Measurements from ENCODE around the gene LAMA2. TPM values are rescaled to one million over a fixed set of nuclear protein-coding genes. Genes with fewer than 3 reads are reported as not detected.

LAMA2 gene
- total RNA-seq, 2 experiments from 2014 or later: 0.02 TPM; not detected in 1

DNA sequence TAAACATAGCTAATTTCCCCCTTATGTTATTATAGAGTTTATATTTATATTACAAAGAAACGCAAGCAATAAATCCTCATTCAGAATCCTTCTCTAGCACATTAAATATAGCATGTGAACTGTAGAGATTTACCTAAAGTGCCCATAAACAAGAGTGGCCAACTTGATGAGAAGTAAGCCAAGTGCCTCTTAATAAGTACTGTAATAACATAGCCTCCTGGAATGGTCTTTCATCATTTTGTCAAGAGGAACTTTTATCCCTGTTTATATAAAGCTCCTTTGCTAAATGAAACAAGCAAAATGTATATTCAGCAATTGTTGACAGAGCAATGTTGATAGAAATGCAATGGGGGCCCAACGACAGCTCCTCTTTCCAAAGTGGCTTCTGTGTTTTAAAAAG, 632.1 kb downstream of the LAMA2 start:
- no peaks in the 10 kb centered on the region for H3K36me3 Mint-ChIP-seq
- no peak overlapping the region for H3K4me3 Mint-ChIP-seq
- ATAC-seq (no peak), DNase-seq (no peak)
- no peaks in the 10 kb centered on the region for H3K4me1 Mint-ChIP-seq
- no peak overlapping the region for H3K27ac Mint-ChIP-seq
- H3K27me3 Mint-ChIP-seq: no peaks in the 10 kb centered on the region
- CTCF ChIA-PET: interaction anchor here (0.8 kb wide), 1 partner anchor 295 kb away, joined by 3 read pairs; no protein-coding TSS in a partner anchor
- no peaks in the 10 kb centered on the region for H3K9me3 Mint-ChIP-seq (ENCODE audit: low read depth)

DNA sequence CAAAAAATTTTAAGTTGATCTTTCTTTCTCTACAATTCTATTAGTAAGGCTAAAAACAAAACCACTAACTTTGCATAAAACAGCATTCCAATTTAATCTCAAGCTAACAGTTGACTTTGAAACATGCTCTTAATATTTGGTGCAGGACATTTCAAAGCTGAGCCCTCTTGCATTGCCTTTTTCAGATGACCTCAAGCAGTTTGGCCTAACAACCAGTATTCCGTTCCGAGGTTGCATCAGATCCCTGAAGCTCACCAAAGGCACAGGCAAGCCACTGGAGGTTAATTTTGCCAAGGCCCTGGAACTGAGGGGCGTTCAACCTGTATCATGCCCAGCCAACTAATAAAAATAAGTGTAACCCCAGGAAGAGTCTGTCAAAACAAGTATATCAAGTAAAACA, 633.1 kb downstream of the LAMA2 start:
- Mint-ChIP-seq H3K36me3 (no peaks in the 10 kb centered on the region), H3K4me3 (no peak overlapping the region), H3K27me3 (no peaks in the 10 kb centered on the region), H3K27ac (no peak overlapping the region), H3K4me1 (no peaks in the 10 kb centered on the region), H3K9me3 (ENCODE audit: low read depth) (no peaks in the 10 kb centered on the region)
- CTCF ChIA-PET: no interaction called here
- ATAC-seq (no peak), DNase-seq (no peak)

DNA sequence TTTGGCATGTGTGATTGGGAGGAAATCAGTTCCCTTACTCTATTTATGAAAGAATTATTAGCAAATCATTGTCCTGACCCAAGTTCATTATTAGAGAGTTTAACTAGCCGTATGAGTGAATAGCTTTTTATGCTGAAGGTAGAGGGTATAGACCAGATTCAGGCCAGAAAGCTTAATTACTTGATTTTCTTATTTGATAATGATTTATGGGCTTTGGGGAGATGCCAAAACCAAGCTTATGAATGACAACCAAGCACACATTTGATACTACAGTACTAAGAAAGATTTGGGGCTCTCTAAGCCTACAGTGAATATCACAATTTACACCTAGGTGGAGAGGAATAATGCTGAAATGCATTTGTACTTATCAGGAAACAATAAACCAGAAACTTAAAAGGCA, 633.8 kb downstream of the LAMA2 start:
- Mint-ChIP-seq H3K27me3 (no peaks in the 10 kb centered on the region), H3K36me3 (no peaks in the 10 kb centered on the region), H3K4me3 (no peak overlapping the region), H3K27ac (no peak overlapping the region), H3K4me1 (no peaks in the 10 kb centered on the region), H3K9me3 (ENCODE audit: low read depth) (no peaks in the 10 kb centered on the region)
- CTCF ChIA-PET: interaction anchor here (1.0 to 1.2 kb wide), 2 partner anchors 17 to 19 kb away, joined by 3 to 5 read pairs; no protein-coding TSS in a partner anchor
- ATAC-seq (no peak), DNase-seq (no peak)

DNA sequence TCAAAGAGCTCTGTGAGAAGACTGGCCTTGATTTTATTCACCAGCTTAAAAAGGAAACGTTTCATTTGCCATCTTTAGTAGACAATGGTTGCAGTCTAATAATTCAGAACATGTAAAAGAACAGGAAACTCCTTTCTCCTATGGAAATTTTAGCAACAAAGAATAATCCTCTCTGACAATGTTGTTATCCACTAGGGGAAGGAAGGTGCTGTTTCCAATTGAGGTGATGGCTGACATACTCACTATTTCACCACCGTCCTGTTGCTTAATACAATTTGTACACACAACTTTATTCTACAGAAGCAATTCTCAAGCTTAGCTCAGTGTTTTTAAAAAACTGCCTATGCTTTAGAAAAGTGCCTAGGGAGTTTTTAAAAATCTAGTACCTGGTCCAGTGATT, 634.4 kb downstream of the LAMA2 start:
- Mint-ChIP-seq H3K27ac (no peak overlapping the region), H3K27me3 (no peaks in the 10 kb centered on the region), H3K36me3 (no peaks in the 10 kb centered on the region), H3K9me3 (ENCODE audit: low read depth) (no peaks in the 10 kb centered on the region), H3K4me1 (no peaks in the 10 kb centered on the region), H3K4me3 (no peak overlapping the region)
- ATAC-seq (no peak), DNase-seq (no peak)
- CTCF ChIA-PET: interaction anchor here (1.0 to 1.2 kb wide), 2 partner anchors 18 to 20 kb away, joined by 3 to 5 read pairs; no protein-coding TSS in a partner anchor

DNA sequence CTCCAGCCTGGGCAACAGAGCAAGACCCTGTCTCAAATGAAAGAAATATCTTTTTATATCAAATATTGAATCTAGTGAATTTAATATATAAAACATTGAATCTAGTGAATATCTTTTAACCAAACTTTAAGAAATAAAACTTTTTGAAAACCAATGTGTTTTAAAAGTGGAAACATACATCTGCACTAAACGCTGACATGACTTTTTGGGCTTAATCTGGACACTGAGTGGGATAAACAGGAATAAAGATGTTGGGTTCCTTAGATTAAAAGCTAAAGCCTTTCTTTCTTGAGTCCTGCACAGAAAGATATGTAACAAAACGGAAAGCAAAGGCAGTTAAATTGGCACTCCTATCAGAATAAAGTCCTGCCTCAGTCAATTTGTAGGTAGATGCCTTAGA, 636.8 kb downstream of the LAMA2 start:
- Mint-ChIP-seq H3K36me3 (no peaks in the 10 kb centered on the region), H3K27ac (no peak overlapping the region)
- CTCF ChIA-PET: interaction anchor here (1.3 kb wide), 1 partner anchor 18 kb away, joined by 3 read pairs; no protein-coding TSS in a partner anchor

DNA sequence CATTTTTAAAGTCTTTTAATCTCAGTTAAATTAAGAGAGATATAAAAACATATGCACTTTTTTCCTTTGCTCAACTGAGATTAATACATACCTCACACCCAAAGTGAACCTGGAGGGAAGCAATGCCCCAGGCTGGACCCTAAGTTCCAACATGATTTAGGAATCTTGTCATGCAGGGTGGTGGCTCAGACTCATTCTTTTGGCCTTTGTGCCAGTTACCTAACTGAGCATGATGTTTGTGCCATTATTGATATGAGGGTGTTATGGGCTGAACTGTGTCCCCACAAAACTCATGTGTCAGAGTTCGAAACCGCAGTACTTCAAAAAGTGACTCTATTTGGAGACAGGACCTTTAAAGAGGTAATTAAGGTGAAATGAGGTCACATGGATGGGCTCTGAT, 639.0 kb downstream of the LAMA2 start:
- H3K36me3 Mint-ChIP-seq: no peaks in the 10 kb centered on the region
- no peak for DNase-seq
- no peak overlapping the region for H3K27ac Mint-ChIP-seq

More for the DNA sequence above, 636.8 kb downstream of the LAMA2 start:
- ATAC-seq (no peak), DNase-seq (no peak)
- Mint-ChIP-seq H3K27me3 (no peaks in the 10 kb centered on the region), H3K4me3 (no peak overlapping the region), H3K9me3 (ENCODE audit: low read depth) (no peaks in the 10 kb centered on the region), H3K4me1 (no peaks in the 10 kb centered on the region)

DNA sequence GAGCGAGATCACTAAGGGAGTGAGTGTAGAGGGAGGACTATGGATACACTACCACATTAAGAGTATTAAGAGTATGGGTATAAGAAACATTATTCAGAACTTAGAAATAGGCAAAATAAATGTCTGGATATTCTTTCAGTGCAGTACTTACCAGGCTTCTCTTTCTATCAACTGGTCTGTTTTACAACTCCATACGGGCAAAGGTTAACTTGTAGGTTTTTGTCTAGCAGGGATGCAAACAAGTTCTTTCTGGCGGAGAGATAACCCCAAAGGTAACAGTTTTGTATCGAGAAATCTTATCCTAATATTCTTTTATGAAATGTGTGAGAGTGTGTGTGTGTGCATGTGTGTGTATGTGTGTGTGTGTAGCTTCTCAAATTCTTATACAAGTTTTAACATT, 640.9 kb downstream of the LAMA2 start:
- ATAC-seq (no peak), DNase-seq (no peak)
- CTCF ChIA-PET: no interaction called here
- Mint-ChIP-seq H3K9me3 (ENCODE audit: low read depth) (no peaks in the 10 kb centered on the region), H3K27me3 (no peaks in the 10 kb centered on the region), H3K4me3 (no peak overlapping the region), H3K4me1 (no peaks in the 10 kb centered on the region), H3K27ac (no peak overlapping the region), H3K36me3 (no peaks in the 10 kb centered on the region)

More for the DNA sequence above, 639.0 kb downstream of the LAMA2 start:
- no peak for ATAC-seq
- H3K4me1 Mint-ChIP-seq: no peaks in the 10 kb centered on the region
- H3K4me3 Mint-ChIP-seq: no peak overlapping the region
- CTCF ChIA-PET: no interaction called here
- H3K9me3 Mint-ChIP-seq (ENCODE audit: low read depth): no peaks in the 10 kb centered on the region
- no peaks in the 10 kb centered on the region for H3K27me3 Mint-ChIP-seq

DNA sequence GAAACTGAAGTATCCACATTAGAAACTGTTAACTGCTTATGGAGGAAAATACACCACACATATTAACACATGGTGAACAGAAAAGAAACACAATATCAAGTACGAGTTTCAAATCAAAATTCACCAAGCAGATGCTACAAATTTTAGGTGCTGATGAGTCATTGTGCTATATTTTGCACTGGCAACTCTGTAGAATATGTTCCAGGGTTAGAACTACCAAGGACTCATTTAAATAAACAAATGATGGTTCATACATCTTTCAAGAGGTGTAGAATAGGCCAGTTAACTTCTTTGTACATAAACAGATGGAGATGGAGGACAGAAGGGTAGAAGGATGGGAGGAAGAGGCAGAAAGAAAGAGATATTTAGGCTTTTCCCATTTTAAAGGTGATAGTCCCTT, 642.1 kb downstream of the LAMA2 start:
- Mint-ChIP-seq H3K27me3 (no peaks in the 10 kb centered on the region), H3K36me3 (no peaks in the 10 kb centered on the region), H3K9me3 (ENCODE audit: low read depth) (no peaks in the 10 kb centered on the region), H3K27ac (no peak overlapping the region), H3K4me3 (no peak overlapping the region), H3K4me1 (no peaks in the 10 kb centered on the region)
- no peak for DNase-seq
- CTCF ChIA-PET: no interaction called here
- ATAC-seq: no peak

DNA sequence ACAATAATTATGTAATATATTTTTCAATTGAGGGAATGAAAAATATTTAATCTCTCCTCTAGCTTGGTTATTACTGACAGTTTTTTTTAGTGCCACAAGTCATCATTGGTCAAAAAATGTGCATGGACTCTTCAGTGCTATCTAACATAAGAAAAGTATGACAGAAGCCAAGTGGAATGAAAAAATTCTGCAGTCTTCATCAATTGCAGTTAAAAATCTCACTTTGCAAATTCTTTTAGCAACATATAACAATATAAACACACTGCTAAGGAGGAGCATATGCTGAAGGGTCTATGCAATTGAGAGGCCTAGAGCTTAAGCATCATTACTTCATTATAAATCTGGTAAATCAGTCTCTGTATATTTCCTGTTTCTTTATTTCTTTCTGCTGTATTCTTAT, 652.0 kb downstream of the LAMA2 start:
- H3K27me3 Mint-ChIP-seq: no peaks in the 10 kb centered on the region
- no peak for DNase-seq
- no peak overlapping the region for H3K27ac Mint-ChIP-seq
- CTCF ChIA-PET: no interaction called here
- no peak for ATAC-seq
- no peaks in the 10 kb centered on the region for H3K4me1 Mint-ChIP-seq
- no peaks in the 10 kb centered on the region for H3K36me3 Mint-ChIP-seq
- H3K4me3 Mint-ChIP-seq: no peak overlapping the region
- H3K9me3 Mint-ChIP-seq (ENCODE audit: low read depth): no peaks in the 10 kb centered on the region

DNA sequence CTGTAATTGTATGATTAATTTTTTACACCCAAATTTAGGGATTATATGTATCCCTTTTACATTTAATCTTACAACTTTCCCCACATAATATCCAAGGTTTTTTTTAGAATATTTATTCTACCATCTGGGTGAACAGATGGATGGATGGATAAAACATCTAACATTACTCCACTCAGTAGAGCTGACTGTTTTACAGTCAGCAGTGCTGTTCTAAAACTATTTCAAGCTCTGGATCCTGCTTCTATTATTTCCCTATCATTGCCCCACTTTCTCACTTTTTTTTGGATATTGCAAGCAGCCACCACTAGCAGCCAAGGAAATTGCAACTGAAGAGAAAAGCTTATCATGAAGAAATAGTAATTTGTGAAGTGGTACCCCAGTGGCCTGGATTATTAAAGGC, 653.3 kb downstream of the LAMA2 start:
- CTCF ChIA-PET: no interaction called here
- ATAC-seq (no peak), DNase-seq (no peak)
- Mint-ChIP-seq H3K4me3 (no peak overlapping the region), H3K36me3 (no peaks in the 10 kb centered on the region), H3K27ac (no peak overlapping the region), H3K9me3 (ENCODE audit: low read depth) (no peaks in the 10 kb centered on the region), H3K4me1 (no peaks in the 10 kb centered on the region), H3K27me3 (no peaks in the 10 kb centered on the region)

DNA sequence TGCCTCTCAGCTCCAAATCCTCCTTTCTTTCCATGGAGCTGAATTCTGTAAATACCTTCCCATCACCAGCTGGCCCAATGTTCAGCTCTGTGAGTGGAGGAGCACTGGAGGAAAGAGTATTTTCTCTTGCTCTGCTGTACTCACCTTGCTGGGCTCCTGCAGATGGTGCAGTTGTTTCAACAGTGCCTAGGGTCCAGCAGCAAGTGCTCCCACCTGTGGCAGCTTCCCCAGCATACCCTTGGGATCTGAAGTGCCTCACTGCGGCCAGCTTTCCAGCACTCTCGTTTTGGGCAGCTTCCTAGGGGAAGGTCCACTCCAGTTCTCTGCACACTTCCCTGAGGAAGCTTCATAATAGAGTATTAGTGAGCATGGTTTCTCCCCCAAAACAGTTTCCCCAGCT, 656.1 kb downstream of the LAMA2 start:
- no peaks in the 10 kb centered on the region for H3K4me1 Mint-ChIP-seq
- no peaks in the 10 kb centered on the region for H3K27me3 Mint-ChIP-seq
- no peak overlapping the region for H3K4me3 Mint-ChIP-seq
- H3K27ac Mint-ChIP-seq: no peak overlapping the region
- CTCF ChIA-PET: no interaction called here
- DNase-seq (no peak), ATAC-seq (no peak)
- no peaks in the 10 kb centered on the region for H3K9me3 Mint-ChIP-seq (ENCODE audit: low read depth)
- no peaks in the 10 kb centered on the region for H3K36me3 Mint-ChIP-seq

DNA sequence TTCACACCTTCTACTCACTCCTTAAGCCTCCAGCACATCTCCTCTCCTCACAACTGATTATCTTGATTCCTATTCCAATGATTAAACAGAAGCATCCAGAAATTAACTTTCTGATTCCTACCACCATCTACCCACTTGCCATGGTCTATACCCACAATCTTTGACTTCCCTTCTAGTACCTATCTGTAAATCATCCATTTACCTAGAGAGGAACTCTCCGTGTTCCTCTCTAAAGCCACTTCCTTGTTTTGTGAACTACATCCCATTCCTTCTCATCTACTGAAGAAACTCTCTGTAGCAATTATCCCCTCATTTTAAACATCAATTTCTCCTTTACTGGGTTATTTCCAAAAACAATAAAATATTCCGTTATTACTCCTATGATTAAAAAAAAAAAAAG, 659.8 kb downstream of the LAMA2 start:
- no peaks in the 10 kb centered on the region for H3K36me3 Mint-ChIP-seq
- no peaks in the 10 kb centered on the region for H3K27me3 Mint-ChIP-seq
- no peak for DNase-seq
- ATAC-seq: no peak
- H3K4me3 Mint-ChIP-seq: no peak overlapping the region
- H3K27ac Mint-ChIP-seq: no peak overlapping the region
- CTCF ChIA-PET: no interaction called here
- no peaks in the 10 kb centered on the region for H3K9me3 Mint-ChIP-seq (ENCODE audit: low read depth)
- no peaks in the 10 kb centered on the region for H3K4me1 Mint-ChIP-seq

DNA sequence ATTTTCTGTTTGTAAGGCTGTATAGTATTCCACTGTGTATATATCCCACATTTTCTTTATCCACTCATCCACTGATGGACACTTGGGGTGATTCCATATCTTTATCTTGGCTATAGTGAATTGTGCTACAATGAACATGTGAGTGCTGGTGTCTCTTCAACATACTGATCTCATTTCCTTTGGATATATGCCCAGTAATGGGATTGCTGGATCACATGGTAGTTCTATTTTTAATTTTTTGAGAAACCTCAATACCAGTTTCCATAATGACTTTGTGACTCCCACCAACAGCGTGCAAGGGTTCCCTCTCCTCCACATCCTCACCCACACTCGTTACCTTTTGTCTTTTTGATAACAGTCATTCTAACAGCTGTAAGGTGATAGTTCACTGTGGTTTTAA, 661.0 kb downstream of the LAMA2 start:
- no peaks in the 10 kb centered on the region for H3K36me3 Mint-ChIP-seq
- no peaks in the 10 kb centered on the region for H3K4me1 Mint-ChIP-seq
- H3K9me3 Mint-ChIP-seq (ENCODE audit: low read depth): no peaks in the 10 kb centered on the region
- CTCF ChIA-PET: no interaction called here
- no peak overlapping the region for H3K27ac Mint-ChIP-seq
- no peaks in the 10 kb centered on the region for H3K27me3 Mint-ChIP-seq
- no peak overlapping the region for H3K4me3 Mint-ChIP-seq
- ATAC-seq: no peak
- DNase-seq: no peak

DNA sequence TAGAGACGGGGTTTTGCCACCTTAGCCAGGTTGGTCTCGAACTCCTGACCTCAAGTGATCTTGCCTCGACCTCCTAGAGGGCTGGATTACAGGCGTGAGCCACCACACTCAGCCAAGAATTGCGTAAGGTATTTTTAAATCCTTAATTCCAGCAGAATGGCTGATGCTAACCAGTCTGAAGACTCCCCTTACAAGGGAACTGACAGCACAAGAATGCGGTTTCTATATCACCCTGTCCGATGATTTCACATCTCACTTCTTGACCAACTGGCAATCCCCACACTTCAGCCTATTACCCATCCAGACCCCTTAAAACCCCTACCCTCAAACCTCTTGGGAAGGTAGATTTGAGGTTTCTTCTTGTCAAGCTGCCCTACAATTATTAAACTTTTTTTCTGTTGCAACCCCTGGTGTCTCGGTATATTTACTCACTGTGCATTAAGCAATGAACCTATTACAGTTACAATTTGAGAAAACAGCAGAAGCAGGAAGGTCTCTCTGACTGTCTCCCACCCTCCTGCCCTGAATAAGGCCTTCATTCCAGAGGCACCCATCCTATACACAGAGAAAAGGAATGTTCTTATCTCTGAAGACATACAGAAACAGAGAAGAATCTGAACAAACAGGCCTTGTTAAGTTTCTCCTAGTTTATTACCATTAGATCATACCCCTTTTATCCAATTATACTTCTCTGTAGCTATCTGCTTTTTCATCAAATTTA, 662.1 kb downstream of the LAMA2 start:
- H3K27ac Mint-ChIP-seq: no peak overlapping the region

More for the DNA sequence above, 662.1 kb downstream of the LAMA2 start:
- DNase-seq: no peak
- ATAC-seq: no peak
- CTCF ChIA-PET: no interaction called here
- Mint-ChIP-seq H3K9me3 (ENCODE audit: low read depth) (no peaks in the 10 kb centered on the region), H3K4me3 (no peak overlapping the region), H3K36me3 (no peaks in the 10 kb centered on the region), H3K27me3 (no peaks in the 10 kb centered on the region), H3K4me1 (no peaks in the 10 kb centered on the region)
